Dermis microvascular lymphatic vessel endothelial cell (primary cell): ENCODE measurements around the gene SPAAR. TPM values are rescaled to one million over a fixed set of nuclear protein-coding genes. Genes with fewer than 3 reads are reported as not detected.
"Not testable (repeated sequence)": the region's sequence is repeated elsewhere in the genome, so short reads cannot be mapped to it uniquely, and the experiment has no call there.

Experiments
- DNase-seq, 2 donors: peaks; one replicate each; pipeline versions ENCODE4 v3.0.0 to v3.0.0-alpha.2; 2010; ENCODE audit warnings: low read depth in 2 of 2
- total RNA-seq: library from RNA; depleted of rRNA; stranded (reverse); fragments of >200 nt; gene quantifications from 2 replicates; pipeline ENCODE4 v1.2.1, GENCODE V29; 2014

SPAAR gene
- total RNA-seq = 0.76 and 2.8 TPM in 2 replicates

DNA sequence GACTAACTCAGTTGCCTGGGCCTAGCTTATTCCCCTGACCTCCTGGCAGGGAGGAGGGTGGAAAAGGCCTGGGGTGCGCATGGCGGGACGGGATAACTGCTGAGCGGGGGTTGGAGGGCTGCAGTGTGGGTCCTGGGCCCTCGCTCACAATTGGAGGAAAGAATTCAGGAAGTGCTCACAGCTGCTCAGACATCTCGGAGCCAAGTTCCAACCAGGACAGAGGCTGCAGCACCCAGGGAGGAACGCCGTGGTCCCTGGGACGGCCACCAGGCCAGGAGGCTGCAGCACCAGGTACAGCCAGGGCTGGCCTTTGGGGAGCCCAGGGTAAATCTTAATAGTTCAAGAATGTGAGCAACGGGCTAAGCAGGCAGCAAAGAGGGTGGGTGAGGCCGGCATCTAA lies at the start of gene SPAAR:
Gene SPAAR (plus strand): TSS at position 217 of the 400 bp plus-strand sequence. CDS start 974 bp downstream, outside the sequence.
- peak in 1 of 2 donors; percentile 61 for DNase-seq

DNA sequence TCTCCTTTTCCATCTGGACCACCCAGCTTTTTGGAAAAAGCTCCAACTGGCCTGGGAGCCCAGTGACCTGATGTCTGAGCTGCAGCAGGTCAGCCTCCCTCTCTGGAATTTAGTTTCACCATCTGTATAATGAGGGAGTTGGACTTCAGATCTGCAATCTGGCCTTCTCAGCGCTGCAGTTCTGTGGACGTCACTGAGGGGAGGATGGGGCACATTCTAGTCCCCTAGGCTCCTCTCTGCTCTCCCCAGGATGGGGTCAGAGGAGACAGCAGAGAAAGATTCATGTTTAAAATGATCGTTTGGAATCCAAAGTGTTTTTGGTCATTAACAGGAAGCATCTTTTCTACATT lies 49.3 kb upstream of the SPAAR start:
- no peak for DNase-seq

GRCh38 chr9:35861161-35861897 lies 48.0 kb upstream of the SPAAR start:
- no peak for DNase-seq

GRCh38 chr9:35862328-35862727 lies 47.0 kb upstream of the SPAAR start:
- no peak for DNase-seq

DNA sequence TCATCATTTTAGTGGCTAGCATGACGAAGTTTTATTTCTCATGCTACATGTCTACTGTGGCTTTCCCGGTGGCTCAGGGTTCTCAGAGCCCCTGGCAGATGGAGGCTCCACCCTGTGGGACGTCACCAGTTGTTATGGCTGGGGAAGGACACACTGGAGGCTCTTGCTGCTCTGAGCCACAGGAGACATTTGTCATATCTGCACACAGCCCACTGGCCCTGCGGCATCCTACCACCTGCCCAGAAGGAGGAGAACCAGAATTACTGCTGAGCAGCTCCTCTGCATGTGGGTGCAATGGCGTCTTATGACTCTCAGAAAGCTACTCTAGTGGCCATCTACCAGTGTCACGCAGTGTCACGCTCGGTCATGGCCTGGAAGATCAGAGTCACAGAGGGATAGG lies 45.7 kb upstream of the SPAAR start:
- no peak for DNase-seq

DNA sequence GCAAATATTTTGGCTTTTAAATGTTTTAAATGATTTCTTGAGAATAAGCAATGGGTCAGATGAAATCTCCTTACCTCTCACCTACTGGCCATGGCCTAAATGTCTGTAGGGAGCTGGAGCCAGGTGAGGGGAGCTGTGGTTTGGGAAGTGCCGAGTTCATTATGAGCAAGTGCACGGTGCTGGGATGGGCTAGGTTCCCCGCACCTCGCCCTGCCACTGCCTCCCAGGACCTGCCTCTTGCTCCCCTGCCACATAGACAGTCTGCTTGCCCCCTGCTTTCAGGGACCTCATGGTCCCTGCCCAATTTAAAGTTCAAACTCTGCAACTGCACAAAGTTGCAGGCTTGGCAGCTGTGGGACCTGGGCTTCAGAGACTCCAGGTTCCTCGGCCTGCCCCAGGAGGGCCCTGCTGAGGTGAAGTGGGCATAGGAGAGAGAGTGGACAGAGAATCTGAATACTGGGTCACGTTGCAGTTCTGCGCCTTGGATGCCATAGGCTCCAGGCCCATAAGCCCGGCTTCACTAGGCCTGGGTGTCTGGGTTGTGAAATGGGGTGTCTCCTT lies 44.5 kb upstream of the SPAAR start:
- DNase-seq = no peak

- DNase-seq = no peak
These were observed 41.8 kb upstream of the SPAAR start for GRCh38 chr9:35867538-35867937.

GRCh38 chr9:35868933-35869332 lies 40.4 kb upstream of the SPAAR start:
- no peak for DNase-seq

DNA sequence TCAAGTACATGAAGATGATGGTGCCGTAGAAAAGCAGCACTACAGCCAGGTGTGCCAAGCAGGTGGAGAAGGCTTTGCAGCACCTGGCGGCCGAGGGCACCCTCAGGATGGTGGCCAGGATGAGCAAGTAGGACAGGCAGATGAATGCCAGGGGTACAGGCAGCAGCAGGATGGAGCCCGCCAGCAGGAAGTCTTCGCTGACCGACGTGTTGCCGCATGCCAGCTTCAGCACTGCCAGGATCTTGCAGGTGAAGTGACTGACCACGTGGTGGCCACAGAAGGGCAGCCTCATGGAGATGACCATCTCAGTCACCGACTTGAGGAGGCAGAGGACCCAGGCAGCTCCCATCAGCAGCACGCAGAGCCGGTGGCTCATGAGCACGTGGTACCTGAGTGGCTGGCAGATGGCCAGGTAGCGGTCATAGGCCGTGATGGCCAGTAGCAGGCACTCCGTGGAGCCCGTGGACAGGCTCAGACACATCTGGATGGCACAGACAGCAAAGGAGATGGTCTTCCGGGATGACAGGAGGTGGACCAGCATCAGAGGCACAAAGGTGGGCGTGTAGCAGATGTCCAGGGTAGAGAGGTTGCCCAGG lies 39.6 kb upstream of the SPAAR start:
- DNase-seq = no peak

DNA sequence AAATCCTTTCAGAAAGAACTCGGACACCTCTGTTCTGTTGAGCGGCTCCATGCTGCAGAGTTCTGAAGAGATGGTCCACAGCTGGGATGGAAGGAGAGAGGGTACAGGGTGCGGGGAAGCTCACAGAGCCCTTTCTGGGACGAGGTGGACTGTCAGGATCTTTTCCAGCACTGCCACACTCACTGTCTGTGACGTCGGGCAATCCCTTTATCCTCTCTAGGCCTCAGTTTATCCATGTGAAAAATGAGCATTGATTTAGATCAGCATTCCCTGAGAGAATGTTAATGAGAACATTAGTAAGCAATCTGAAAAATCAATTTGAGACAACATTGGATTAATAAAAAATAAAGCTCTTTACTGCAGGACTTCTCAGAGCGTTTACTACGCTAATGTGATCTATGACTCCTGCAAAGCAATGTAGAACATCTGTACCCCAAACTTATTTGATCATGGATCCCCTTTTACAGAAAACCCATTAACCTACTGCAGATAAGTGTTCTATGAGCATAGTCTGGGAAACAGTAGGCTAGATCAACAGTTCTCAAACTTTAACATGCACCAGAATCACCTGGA lies 38.9 kb upstream of the SPAAR start, which contains the start of gene OR13J1:
Gene OR13J1 (minus strand): TSS at position 51 of the 573 bp plus-strand sequence. CDS start 0 bp downstream, at position 51.
- no peak for DNase-seq

DNA sequence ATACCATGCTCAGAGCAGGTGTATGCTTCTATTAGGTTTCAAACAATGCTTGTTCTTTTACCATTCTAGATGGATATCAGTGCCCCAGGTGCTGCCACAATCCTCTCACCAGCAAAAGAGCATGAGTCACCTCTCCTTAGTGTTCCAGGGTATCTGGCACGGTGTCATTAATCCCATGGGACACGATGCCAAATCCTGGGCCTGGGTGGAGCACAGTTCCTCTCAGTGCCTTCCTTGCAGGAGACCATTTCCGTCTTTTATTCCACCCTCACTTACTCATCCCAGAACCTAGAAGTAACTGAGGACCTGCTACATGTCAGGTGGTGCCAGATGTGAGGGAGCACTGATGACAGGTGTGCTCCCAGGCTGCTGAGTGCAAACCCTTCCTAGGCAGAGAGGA lies 37.7 kb upstream of the SPAAR start:
- no peak for DNase-seq

DNA sequence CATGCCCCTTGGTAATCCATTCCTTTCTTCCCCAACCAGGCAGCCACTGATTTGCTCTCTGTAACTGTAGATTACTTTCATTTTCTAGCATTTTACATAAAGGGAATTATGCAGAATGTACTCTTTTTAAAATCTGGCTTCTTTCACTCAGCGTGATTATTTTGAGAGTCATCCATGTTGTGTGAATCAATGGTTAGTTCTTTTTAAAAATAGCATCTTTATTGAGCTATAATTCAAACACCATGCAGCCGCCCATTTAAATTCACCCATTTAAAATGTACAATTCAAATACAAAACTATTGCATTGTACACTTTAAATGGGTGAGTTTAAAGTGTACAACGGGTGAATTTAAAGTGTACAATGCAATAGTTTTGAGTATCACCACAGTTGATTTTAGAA lies 36.8 kb upstream of the SPAAR start:
- no peak for DNase-seq

GRCh38 chr9:35882263-35882848 lies 26.9 kb upstream of the SPAAR start:
- peak; percentile 60 to 75 for DNase-seq

DNA sequence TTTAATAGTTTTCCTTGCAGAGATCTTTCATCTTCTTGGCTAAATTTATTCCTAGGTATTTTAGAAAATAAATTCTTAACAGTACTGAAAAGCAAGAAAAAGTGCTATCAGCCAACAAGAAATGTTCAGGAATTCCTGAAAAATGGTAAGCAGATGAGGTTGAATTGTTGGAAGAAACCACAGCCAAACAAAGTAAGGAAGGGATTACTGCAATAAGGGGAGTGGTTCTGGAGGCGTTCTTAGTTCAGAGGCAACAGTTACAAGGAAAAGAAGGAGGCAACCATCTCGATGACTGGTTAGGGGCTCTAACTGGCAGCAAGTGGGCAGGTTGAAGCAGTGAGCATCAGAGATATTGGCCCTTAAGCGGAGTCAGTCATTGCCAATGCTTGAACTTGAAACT lies 26.3 kb upstream of the SPAAR start:
- no peak for DNase-seq

DNA sequence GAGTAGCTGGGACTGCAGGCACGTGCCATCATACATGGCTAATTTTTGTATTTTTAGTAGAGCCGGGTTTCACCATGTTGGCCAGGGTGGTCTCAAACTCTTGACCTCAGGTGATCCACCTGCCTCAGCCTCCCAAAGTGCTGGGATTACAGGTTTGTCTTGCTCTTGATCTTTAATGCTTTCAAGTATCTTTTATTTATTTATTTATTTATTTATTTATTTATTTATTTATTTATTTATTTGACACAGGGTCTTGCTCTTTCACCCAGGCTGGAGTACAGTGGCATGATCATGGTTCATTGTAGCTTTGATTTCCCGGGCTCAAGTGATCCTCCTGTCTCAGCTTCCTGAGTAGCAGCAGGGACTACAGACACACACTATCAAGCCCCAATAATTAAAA lies 24.4 kb upstream of the SPAAR start:
- not testable (repeated sequence) for DNase-seq

- no peak for DNase-seq
These were observed 17.6 kb upstream of the SPAAR start for GRCh38 chr9:35891646-35892045.

- DNase-seq = no peak
These were observed 17.2 kb upstream of the SPAAR start for GRCh38 chr9:35892051-35892450.

DNA sequence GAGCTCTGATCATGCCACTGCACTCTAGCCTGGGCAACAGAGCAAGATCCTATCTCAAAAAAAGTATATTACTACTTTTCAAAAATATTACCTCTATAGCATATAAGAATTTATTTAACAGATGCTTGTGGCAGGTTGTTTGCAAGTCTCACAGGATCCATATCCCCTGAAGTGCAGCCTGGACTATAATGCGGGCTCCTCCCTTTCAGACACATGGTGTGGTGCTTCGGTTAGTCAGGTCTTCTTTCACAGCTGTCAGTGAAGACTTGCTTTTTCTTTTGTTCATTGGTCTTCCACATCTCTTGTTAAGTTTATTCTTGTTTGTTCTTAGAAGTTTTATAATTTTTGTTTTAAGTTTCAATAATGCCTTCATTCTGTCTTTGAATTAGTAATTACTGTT lies 12.7 kb upstream of the SPAAR start:
- DNase-seq = no peak

DNA sequence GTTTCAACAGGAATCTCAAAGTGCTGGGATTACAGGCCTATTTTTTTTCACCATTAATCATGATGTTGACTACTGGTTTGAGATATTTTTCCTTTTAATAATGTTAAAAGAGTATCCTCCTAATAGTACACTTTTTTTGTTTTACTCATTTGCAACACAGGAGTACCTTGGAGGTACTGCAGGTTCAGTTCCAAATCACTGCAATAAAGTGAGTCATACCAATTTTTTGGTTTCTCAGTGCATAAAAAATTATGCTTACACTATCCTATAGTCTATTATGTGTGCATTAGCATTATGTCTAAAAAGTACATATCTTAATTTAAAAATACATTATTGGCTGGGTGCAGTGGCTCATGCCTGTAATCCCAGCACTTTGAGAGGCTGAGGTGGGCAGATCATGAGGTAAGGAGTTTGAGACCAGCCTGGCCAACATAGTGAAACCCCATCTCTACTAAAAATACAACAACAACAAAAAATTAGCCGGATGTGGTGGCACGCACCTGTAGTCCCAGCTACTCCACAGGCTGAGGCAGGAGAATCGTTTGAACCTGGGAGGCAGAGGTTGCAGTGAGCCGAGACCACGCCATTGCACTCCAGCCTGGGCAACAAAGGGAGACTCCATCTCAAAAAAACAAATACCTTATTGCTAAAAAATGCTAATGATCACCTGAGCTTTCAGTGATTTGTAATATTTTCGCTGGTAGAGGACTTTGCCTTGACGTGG lies 11.8 kb upstream of the SPAAR start:
- DNase-seq = not testable (repeated sequence)

DNA sequence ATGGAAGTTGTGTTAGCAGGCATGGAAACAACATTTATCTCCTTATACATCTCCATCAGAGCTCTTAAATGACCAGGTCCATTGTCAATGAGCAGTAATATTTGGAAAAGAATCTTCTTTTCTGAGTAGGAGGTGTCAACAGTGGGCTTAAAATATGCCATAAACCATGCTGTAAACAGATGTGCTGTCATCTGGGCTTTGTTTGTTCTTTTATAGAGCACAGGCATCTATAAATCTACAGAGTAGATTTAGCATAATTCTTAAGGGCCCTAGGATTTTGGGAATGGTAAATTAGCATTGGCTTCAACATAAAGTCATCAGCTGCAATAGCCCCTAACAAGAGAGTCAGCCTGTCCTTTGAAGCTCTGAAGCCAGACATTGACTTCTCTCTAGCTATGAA lies 11.0 kb upstream of the SPAAR start:
- no peak for DNase-seq

- DNase-seq = no peak
These were observed 10.3 kb upstream of the SPAAR start for GRCh38 chr9:35899021-35899420.

DNA sequence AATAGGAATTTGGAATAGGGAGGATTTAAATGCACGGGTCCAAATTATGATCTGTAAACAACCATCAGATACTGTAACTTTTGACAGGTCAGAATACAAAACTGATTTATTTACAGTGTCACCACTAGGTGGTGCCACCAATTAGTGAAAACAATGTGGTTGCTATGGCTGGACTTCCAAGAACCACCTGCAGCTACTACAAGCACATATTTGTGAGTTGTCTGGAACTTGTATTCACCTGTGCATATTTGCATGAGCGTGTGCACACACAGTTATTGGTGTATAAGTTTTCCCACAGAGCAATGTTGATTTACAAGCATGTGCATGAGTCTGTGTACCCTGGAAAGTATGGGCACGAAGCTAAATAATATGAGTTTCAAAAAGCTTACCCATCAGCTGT lies 6.2 kb upstream of the SPAAR start:
- DNase-seq = peak; percentile 65 to 76
